Measurements from ENCODE around the gene PKP1.

- TF ChIP-seq POLR2AphosphoS5 (IDR thresholded peaks at IDR 0.05; ENCODE audit: insufficient read depth, low read depth, low read length): no peak
- no peak for TF ChIP-seq POLR2A (IDR thresholded peaks at IDR 0.05; ENCODE audit: low read depth, low read length)
- no peak for TF ChIP-seq EZH2 (IDR thresholded peaks at IDR 0.05; ENCODE audit: borderline replicate concordance, low read depth, low read length, severe bottlenecking)
- no peak for TF ChIP-seq FOS (IDR thresholded peaks at IDR 0.05; ENCODE audit: borderline replicate concordance, insufficient read depth, low read length)
- TF ChIP-seq, protein P1, sequence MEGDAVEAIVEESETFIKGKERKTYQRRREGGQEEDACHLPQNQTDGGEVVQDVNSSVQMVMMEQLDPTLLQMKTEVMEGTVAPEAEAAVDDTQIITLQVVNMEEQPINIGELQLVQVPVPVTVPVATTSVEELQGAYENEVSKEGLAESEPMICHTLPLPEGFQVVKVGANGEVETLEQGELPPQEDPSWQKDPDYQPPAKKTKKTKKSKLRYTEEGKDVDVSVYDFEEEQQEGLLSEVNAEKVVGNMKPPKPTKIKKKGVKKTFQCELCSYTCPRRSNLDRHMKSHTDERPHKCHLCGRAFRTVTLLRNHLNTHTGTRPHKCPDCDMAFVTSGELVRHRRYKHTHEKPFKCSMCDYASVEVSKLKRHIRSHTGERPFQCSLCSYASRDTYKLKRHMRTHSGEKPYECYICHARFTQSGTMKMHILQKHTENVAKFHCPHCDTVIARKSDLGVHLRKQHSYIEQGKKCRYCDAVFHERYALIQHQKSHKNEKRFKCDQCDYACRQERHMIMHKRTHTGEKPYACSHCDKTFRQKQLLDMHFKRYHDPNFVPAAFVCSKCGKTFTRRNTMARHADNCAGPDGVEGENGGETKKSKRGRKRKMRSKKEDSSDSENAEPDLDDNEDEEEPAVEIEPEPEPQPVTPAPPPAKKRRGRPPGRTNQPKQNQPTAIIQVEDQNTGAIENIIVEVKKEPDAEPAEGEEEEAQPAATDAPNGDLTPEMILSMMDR (IDR thresholded peaks at IDR 0.05; ENCODE audit: extremely low read depth in 1 of 2, insufficient read depth in 1 of 2, low read depth in 1 of 2, low read length in 2 of 2): no peak
- TF ChIP-seq GATA2 (IDR thresholded peaks at IDR 0.05; ENCODE audit: insufficient read depth, insufficient read length, low read depth, low read length): no peak
- no peak for TF ChIP-seq MAX (IDR thresholded peaks at IDR 0.05; ENCODE audit: insufficient read depth, insufficient read length)
- no peak for TF ChIP-seq JUN (IDR thresholded peaks at IDR 0.05; ENCODE audit: borderline replicate concordance, insufficient read depth, insufficient read length, low read depth)
- TF ChIP-seq MYC (IDR thresholded peaks at IDR 0.05; ENCODE audit: low read depth, low read length): no peak
Measured at GRCh38 chr1:201304126-201304525, 20.8 kb downstream of the PKP1 start.
